HG03045 (cell line): ENCODE results near the gene RNU1-1.
"Not testable (repeated sequence)": the region's sequence is repeated elsewhere in the genome, so short reads cannot be mapped to it uniquely, and the experiment has no call there.

Source experiments
- ATAC-seq: cut with Tn5 transposase; IDR thresholded peaks from one replicate; pipeline ENCODE4 v1.9.1; 2021; ENCODE audit warnings: mild to moderate bottlenecking, moderate library complexity; ENCODE audit not compliant: unreplicated experiment

RNU1-1 gene

DNA sequence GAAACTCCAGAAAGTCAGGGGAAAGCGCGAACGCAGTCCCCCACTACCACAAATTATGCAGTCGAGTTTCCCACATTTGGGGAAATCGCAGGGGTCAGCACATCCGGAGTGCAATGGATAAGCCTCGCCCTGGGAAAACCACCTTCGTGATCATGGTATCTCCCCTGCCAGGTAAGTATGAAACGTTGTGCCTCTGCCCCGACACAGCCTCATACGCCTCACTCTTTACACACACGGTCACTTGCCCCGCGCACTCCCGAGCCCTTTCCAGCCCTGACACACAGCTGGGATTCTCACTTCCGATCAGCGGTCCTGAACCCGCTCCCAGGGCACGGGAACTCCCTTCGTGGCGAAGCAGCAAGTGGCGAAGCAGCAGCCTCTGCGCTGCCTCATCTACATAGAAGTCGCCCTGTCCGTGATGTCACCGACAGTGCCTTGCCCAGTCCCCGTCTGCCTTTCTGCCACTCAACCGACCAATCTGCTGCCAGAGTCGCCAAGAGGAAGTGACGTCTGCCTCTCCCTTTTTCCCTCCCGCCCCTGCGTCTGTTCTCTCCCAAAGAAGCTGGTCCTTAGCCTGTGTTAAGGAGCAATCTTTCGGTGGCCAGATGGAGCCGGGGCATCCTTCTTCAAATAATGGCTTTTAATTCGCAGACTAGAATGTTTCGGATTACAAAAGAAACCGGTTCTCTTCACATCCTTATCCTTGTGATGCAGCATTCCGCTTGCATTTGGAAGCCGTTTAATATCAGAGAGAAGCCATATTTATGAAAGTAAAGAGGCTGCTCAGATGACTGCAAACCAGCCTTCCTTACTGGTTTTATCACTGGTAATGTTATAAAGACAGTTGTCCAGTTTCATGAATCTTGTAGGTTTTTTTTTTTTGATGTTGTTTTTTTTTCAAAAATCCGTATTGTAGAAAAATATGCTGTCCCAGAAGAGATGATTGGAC lies at the start of gene RNU1-1:
Gene RNU1-1, minus strand, starts transcription at position 179 of the 949 bp plus-strand sequence.
- ATAC-seq: not testable (repeated sequence)

DNA sequence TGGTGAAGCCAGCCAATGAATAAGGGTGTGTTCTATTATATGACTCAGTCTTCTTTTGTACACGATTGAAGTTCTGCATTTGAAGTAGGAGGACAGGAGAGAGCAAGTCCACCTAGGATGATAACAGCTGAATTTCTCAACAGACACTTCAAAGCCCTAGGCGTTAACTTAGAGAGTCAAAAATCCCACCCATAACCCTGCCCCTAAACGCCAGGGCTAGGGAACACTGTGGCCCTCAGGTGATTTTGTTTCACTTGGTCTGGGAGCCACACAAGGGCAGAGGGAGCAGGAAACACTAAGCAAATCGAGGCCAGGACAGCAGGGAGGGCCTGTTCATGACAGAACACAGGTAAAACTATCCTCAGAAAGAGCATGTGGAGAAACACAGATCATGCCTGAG lies 47.0 kb upstream of the RNU1-1 start:
- ATAC-seq: not testable (repeated sequence)

DNA sequence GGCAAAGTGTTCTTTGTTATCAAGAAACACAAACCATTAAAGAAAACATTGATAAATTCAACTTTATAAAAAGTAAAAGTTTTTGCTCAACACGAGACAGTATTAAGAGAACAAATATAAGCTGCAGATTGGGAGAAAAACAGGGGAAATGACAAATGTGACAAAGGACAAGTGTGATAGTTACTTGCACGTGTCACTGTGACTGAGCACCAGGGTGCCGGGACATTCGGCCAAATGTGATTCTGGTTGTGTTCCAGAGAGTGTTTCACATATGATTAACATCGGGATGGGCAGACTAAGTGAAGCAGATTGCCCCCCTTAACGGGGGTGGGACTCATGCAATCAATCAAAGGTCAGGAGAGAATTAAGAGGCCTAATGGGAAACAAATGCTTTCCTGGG lies 46.4 kb upstream of the RNU1-1 start:
- not testable (repeated sequence) for ATAC-seq

DNA sequence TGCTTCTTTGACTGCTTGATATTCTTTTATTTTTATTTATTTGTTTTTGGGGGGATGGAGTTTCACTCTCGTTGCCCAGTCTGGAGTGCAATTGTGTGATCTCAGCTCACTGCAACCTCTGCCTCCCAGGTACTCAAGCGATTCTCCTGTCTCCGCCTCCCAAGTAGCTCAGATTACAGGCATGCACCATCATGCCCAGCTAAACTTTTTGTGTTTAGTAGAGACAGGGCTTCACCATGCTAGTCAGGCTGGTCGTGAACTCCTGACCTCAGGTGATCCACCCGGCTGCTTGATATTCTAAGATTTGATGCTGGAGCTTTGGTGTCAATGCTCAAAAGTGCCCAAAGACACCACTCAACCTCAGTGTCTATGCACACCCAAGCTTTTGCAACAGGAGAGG lies 45.6 kb upstream of the RNU1-1 start:
- not testable (repeated sequence) for ATAC-seq

DNA sequence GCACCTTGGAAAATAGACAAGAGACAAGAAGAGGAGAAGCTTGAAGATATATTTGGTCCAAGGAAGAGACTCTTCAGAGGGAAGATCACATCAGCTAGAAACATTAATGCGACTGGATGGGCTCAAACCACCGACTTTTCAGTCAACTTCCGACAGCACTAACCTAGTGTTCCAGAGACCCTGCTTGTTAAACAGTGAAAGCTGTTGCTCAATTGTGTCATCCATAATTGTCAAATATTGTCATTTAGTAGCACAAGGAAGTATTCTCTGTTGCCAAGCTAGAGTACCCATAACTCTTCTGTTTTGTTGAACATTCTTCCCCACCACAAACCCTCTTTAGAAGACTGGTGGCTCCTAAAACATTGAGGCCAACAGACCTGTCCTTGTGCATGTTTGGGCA lies 42.9 kb upstream of the RNU1-1 start:
- not testable (repeated sequence) for ATAC-seq

DNA sequence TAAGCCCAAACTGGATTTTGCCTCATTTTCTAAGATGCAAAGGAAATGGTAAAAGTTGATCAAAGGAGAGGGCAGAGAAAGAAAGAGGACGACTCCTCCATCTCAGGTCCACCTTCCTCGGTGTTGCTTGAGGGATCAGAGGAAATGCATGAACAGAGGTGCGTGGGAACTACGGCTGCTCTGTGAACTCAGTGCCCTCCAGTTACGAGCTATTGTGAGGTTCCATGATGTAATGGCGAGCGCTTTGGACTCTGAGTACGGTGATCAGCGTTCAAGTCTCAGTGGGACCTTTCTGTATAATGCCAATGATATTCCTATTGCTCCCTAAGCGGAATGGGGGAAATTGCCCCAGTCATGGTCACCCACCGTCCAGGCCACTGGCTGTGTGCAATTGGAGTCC lies 39.2 kb upstream of the RNU1-1 start:
- not testable (repeated sequence) for ATAC-seq

DNA sequence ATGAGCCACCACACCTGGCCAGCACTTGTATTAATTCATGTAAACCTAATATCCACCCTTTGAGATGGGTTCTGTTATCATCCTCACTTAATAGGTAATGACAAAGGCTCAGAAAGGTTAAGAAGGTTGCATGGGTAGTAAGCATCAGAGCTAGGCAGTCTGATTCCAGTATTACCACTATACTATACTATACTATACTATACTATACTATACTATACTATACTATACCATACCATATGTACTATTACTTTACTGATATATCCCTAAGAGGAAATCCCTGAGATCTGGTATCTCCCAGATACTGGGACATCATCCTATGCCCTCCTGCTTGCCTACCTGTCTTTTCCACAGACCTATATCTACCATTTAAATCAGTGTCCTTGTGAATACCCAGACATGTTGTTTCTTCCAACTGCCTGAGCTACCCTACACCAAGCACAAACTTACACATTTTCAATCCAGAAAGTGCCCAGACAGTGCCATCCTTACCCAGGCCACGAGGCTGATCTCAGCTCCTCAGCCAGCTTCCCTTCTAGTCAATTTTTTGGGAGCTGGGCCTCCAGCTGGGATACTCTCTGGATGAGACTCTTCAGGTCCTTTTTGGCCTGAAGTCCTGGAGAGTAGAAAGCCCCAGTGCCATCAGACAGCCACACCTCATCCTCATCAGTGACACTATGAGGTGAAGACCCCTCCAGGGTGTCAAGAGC lies 36.3 kb upstream of the RNU1-1 start:
- ATAC-seq: not testable (repeated sequence)

DNA sequence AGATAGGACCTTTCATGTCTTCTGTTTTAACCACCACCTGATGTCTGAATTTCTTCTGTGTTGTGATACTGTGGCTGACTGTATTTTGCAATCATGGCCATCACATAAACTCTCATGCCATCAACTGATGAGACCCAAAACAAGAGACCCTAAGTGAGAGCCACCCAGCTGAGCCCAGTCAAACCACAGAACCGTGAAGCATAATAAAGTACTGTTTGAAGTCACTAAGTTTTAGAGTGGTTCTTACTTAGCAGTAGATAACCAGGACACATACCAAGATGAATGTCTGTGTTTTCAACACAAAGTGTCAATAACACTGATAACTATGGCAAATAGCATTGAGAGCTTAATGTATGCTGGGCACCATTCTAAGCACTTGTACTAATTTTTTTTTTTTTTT lies 35.5 kb upstream of the RNU1-1 start:
- ATAC-seq: not testable (repeated sequence)

DNA sequence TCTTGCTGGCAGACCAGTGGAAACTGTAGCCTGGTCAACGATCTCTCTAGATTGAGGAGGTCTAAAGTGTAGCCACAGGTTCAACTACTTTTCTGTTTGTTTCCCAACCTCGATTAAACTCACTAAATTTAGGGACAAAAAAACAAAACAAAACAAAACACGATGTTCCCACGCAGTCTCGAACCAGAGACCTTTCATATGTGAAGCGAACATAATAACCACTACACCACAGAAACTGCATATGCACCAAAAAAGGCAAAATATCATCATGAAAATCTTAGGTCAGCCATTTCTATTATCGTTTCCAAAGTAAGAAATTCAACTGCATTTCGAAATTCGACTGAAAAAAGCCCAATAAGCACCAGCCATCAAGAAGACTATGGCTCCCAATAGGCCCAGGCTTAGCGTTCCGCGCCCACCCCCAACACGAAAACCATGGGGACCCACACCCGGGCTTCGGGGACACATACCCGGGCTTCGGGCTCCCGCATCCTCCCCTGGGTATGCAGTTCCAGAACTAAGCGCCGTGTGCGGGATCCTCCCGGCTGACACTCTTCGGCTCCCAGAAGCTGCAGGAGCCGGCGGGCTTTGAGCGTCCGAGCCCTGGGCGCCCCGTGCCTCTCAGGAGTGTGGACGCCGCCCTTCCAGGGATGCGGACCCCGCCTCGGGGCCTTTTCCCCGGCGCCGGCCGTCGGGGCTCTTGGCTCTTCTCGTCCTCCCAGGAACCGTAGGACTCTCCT lies 33.6 kb upstream of the RNU1-1 start:
- not testable (repeated sequence) for ATAC-seq

DNA sequence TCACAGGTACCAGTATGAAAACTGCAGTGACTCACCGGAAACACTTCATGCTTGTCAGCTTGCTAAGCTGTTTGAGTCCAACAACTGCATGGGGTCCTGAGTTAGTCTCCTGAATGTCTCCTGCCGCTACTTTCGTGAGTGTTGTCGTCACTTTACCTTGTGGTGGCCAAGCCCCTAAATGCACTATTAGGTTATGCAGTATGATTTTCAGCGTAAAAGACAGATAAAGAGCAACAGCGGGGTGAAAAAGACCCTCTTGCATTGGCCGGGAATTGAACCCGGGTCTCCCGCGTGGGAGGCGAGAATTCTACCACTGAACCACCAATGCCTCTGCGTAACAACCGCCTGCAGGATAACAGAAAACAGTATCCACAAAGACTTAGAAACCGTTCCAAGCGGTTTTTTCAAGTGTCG lies 31.6 kb upstream of the RNU1-1 start:
- not testable (repeated sequence) for ATAC-seq

DNA sequence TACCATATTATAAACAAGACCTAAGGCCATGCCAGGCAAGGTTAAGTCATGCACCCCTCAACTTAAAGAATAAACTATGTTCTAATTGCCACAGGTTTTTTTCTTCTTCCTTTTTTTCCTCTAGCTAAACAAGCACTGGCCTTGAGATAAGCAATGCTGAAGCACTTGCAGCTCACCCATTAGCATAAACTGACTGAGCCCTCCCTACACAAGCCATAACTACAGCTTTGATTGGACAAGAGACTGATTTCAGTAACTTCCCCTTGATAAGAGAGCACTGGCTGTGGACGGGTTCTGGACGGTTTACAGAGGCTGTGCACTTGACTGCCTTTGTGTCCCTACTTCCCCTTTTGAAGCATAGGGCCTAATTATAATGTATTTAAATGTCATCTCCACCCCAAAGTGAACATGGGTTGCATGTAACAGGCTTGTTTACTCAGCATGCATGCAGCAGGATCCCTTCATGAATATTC lies 26.4 kb upstream of the RNU1-1 start:
- not testable (repeated sequence) for ATAC-seq

DNA sequence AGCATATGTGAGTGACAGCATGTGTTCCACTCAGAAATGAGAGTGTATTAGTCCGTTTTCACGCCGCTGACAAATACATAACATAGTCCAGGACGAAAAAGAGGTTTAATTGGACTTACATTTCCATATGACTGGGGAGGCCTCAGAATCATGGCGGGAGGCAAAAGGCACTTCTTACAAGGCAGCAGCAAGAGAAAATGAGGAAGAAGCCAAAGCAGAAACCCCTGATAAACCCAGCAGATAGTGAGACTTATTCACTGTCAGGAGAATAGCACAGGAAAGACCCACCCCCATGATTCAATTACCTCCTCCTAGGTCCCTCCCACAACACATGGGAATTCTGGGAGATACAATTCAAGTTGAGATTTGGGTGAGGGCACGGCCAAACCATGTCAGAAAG lies 23.4 kb upstream of the RNU1-1 start:
- ATAC-seq: not testable (repeated sequence)

DNA sequence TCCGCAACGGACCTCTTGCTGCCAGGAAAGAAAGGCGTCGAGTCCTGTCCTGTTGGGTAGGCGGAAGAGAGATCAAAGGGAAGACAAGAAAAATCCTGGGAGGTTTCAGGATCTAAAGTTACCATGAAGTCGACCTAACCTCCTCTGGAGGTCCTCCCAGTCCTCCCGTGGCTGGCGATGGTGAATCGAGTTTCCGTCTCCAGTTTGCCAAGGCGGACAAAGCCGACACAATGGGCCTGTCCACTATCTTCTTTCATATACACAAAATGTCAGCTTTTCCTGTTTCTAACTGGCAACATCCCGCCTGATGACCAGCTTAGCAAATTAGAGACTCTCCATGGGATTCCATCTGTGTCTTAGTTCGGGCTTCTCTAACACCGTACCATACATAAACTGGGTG lies 22.7 kb upstream of the RNU1-1 start:
- not testable (repeated sequence) for ATAC-seq

DNA sequence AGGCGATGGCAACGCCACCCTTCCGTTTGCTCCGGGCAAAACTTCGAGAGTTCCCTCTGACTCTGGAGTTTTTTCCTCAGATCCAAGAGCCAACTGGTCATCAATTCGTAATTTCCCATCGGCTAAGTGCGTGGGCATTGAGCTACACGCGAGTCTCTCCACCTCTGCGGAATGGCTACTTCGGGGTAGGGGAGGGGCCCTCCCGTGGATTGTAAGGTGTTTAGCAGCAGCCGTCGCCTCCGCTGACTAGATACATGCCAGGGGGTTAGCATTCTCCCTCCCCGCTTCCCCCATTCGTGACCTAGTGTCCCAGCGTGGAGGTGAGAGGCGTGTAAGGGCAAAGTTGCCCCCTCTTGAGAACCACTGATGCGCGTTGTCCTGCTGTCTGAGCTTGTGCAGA lies 21.8 kb upstream of the RNU1-1 start:
- ATAC-seq: not testable (repeated sequence)

DNA sequence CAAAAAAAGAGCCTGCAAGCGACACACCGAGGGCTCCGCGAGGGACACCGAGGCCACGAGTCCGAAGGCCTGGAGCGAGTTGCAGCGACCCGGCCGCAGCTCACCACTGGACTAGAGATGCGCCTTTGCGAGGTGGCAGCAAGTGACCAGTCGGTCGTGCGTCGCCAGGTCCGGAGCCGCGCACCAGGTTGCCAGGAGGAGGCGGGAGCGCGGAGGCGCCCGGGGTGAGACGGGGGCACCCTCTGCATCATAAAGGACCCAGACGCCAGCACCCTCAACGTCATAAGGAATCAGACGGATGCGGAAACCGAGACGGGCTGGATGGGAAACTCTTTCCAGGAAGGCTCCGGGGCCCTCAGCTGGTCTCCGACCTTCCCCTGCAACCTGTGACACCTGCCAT lies 21.4 kb upstream of the RNU1-1 start:
- ATAC-seq: not testable (repeated sequence)

DNA sequence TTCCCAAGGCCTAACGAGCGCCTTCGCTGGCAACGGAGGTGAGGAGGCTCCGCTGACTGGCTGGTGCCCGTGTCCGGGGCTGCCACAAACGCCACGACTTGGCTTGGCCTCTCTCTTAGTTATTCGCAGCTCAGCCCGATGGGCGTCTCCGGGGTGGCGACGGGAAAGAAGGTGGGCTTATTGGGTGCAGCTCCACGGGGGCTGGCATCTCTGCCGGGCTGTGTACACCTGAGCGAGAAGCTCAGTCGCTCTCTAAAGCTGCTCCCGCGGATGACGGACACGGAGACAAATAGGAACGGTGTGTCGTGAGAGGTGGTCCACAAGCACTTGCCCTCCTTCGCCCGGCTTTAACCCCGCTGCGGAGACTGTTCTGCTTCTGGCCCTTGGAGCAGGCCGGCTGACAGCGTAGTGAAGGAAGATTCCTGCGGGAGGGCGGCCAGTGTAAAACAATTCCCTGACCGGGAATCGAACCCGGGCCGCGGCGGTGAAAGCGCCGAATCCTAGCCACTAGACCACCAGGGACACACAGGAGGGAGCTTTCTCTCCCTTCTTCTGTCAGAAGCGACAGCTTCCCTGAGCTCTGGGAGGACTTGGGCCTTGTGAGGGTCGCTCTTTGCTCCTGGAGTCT lies 20.9 kb upstream of the RNU1-1 start:
- ATAC-seq: not testable (repeated sequence)

DNA sequence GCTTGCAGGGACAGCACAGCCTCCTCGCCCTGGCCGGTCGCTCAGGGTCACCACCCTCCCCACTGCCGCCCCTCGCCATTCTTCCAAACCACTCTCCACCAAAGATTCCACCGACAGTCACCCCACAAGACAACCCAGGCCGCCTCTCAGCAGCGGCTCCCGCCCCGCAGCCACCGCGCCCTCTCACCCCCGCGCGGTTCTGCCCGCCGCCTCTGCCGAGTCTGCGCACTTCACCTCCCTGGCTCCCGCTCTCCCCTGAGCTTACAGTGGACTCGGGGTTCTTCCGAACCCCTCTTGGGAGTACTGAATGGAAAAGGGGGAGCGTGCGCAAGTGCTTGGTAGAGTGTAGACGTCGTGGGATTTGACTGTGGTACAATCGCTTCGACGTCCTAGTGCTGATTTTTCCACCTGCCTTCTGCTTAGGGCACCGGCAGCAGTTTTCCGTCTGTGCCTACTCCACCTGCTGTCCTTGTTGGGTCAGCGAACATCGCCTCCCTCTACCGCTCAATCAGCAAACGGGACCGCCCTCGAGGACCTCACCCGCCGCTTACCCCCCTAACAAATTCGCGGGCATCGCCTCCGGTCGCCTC lies 20.2 kb upstream of the RNU1-1 start:
- not testable (repeated sequence) for ATAC-seq

DNA sequence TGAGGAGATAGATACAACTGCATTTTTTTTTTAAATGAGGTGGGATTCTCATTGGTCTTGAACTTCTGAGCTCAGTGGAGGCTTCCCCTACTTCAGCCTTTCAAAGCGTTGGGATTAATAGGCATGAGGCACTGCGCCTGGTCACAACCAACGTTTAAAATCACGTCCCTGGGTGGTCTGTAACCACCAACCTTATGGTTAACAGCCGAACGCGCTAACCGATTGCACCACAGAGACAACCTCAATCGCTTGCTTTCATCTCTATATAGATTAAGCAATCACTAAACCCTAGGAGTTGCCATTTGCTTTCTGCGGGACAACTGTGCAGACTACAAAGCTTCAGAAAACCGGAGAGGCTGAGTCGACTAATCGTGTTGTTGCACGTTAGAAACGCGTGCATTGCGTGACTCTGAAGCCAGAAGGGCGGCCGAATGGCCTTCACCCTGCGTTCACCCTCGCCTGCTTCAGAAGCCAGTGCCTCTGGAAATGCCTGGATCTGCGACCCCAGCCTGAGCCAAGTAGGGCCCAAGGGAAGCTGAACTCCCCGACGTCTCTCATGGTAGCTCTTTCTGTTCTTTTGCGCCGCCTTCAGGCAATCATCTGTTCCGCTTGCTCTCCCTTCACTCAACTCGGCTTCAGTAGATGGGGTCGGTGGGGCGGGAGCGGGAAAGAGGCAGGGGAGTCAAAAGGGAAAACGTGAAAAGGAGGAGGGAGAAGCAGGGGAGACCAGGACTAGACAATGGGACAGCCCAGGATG lies 18.3 kb upstream of the RNU1-1 start:
- ATAC-seq: not testable (repeated sequence)

DNA sequence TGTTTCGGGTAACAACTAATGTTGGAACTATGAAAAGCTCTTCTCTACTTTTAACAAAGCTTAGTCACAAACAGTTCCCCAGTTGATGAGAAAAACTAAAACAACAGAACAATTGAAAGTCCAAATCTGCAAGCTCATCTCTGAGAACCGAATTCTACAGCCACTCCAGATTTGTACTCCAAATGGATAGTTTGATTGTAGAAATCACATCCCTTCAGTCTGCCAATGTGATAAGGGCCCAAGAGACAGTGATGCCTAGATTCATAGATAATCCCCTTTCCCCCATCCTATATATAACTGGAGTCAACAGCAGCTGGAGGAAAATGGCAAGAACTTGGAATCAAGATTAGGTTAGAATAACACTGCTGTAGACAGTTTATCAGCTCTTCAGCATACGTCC lies 14.3 kb upstream of the RNU1-1 start:
- ATAC-seq: not testable (repeated sequence)
